Epithelial cell of esophagus (primary cell): ENCODE measurements around the gene MAN1B1.
A peak's percentile ranks its signal among the peaks of the same experiment; 100 is the strongest.

Experiments
- DNase-seq: peaks from one replicate; pipeline ENCODE4 v3.0.0; 2010; ENCODE audit warnings: low read depth
- H3K4me3 ChIP-seq: 2 replicates; pipeline ENCODE4 v1.5.1; 2011; ENCODE audit warnings: mild to moderate bottlenecking, low read length, control low read depth
- TF ChIP-seq, protein P1 (sequence below): IDR thresholded peaks from 2 replicates; pipeline ENCODE4 v1.5.1; 2011; ENCODE audit warnings: low read depth, mild to moderate bottlenecking, low read length, control low read depth, inconsistent platforms; ENCODE audit not compliant: insufficient read depth; ENCODE audit errors: missing control alignments

Gene MAN1B1

DNA sequence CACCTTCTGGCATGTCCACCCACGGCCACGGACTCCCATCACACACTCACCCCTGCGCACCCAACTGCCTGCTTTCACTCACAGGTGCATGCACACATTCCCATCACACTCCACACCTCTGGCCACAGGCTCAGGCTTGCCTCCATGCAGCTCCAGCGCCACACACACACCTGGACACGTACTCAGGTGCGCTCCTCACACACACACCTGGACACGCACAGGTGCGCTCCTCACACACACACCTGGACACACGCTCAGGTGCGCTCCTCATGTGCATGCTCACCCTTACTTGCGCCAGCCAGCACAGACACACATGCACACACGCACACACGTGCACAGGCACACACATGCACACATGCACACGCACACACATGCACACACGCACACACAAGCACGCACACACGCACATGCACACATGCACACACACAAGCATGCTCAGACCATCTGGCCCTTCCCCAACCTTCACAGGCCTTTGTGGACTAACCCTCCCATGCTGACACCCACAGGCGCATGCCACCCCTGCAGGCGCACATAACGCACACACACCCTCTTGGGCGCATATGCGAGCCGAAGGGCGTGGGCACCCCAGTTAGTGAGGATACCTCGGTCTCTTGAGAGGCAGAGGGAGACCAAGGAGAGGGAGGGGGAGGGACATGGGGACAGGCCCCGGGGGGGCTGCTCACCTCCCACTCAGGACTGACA, 60.5 kb downstream of the MAN1B1 start:
- TF ChIP-seq, protein P1, sequence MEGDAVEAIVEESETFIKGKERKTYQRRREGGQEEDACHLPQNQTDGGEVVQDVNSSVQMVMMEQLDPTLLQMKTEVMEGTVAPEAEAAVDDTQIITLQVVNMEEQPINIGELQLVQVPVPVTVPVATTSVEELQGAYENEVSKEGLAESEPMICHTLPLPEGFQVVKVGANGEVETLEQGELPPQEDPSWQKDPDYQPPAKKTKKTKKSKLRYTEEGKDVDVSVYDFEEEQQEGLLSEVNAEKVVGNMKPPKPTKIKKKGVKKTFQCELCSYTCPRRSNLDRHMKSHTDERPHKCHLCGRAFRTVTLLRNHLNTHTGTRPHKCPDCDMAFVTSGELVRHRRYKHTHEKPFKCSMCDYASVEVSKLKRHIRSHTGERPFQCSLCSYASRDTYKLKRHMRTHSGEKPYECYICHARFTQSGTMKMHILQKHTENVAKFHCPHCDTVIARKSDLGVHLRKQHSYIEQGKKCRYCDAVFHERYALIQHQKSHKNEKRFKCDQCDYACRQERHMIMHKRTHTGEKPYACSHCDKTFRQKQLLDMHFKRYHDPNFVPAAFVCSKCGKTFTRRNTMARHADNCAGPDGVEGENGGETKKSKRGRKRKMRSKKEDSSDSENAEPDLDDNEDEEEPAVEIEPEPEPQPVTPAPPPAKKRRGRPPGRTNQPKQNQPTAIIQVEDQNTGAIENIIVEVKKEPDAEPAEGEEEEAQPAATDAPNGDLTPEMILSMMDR: no peak
- no peak for DNase-seq
- no peak overlapping the region for H3K4me3 ChIP-seq

DNA sequence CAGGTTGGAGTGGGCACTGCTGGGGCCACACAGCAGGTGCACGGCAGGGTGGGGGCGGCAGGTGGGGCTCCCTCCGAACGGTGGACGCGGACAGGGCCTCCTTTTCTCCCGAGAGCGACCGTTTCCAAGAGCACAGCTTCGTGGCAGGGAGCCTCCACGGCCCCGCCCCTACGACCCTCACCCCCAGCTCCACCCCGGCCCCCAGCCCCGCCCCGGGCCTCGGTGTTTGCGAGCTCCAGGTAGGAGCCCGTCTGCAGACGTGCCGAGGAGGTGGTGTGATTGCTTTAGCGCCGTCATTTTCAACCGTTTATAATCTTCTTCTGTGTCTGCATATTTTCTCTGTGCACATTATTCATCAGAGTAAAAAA, 61.0 kb downstream of the MAN1B1 start:
- no peak for DNase-seq
- no peak overlapping the region for H3K4me3 ChIP-seq
- TF ChIP-seq, protein P1: no peak

DNA sequence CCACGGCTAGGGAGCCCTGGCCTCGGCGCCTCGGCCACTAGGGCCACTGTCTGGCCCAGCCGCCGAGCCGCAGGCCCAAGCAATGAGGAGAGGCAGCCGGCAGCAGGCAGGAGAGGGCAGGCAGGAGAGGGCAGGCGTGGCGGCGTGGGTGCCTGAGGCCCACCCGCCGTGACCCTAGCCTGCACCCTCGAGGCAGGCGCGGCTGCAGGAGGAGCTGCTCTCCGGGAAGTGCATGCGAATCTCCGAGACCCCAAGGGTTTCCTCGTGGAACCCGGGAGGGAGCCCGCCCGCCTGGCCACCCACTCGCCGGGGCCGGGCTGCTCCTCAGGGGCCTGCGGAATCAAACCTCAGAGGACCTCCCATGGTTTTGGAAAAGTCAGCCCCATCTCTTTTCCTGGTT, 61.5 kb downstream of the MAN1B1 start:
- H3K4me3 ChIP-seq: no peak overlapping the region
- no peak for DNase-seq
- TF ChIP-seq, protein P1: no peak

DNA sequence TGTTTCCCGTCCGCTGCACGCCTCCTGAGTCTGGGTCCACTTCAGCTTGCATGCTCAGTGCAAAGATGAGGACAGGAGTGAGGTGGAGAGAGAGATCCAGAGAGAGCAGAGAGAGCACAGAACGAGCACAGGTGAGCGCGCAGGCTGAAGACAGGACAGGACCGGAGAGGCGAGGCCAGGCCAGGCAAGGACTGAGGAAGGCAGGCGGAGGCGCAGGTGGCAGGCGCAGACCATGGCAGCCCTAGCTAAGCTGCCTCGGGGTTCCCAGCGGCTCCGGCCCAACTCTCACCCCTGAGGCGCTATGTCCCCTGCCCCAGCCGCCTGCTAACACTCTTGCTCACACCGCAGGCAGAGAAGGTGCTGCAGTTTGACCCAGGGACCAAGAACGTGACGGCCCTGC, 61.9 kb downstream of the MAN1B1 start:
- no peak overlapping the region for H3K4me3 ChIP-seq
- DNase-seq: no peak
- TF ChIP-seq, protein P1: no peak

DNA sequence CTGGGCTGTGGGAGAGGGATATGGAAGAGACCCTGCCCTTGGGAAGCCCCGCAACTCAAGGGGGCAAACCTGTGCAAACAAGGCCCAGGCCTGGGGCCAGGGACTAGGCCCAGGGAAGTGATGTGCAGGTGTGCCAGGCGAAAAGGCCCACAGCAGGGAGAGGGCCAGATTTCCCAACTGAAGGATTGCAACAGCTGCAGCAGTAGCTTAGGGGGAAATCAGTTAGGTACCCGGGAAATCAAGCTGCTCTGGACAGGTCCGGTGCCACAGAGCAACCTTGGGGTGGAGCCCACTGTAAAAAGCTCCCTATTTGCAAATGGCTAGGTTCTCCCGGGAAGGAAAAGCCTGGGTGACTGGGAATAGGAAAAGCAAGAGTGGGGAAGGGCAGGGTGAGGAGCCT, 62.6 kb downstream of the MAN1B1 start:
- TF ChIP-seq, protein P1: no peak
- H3K4me3 ChIP-seq: no peak overlapping the region
- DNase-seq: no peak

DNA sequence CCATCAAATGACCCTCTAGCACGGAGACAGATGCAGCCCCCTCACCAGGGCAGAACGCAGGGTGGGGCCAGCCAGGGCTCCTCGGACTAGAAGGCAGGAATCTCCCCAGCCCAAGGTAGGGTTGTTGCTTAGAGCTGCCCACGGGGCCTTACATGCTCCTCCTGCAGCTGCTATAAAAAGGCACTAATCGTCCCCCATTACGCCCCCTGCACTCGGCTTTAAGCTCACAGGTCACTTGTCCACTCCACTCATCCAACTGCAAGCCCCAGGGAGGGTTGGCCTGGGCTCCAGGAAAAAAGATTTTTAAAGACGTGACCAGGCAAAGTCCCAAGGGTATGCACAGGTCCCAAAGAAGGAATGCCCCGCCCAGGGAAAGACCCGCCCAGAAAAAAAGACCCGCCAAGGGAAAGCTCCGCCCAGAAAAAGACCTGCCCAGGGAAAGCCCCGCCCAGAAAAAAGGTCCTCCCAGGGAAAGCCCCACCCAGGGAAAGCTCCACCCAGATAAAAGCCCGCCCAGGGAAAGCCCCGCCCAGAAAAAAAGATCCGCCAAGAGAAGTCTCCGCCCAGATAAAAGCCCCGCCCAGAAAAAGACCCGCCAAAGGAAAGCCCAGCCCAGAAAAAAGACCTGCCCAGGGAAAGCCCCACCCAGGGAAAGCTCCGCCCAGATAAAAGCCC, 63.3 kb downstream of the MAN1B1 start:
- H3K4me3 ChIP-seq: no peak overlapping the region
- peak; percentile 17 for DNase-seq
- TF ChIP-seq, protein P1: no peak
